ENCODE measurements around the gene AKAP8.
"Not testable (repeated sequence)": the region's sequence is repeated elsewhere in the genome, so short reads cannot be mapped to it uniquely, and the experiment has no call there.

Gene AKAP8

DNA sequence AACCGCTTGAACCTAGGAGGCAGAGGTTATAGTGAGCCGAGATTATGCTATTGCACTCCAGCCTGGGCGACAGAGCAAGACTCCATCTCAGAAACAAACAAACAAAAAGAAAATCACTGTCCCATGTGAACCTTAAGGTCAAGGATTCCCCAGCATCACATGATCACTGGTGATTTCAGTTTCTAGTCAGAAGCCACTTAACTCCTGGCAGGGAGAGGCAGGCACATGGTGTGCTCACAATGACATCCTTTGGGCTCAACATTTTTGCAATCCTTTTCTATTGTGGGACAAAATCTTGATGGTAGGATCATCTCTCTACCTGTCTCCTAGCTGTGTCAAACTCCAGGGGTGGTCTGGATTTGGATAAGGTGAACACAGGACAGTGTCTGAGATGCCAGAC is 12.1 kb downstream of the AKAP8 start:
- no peak for TF ChIP-seq CTCF (IDR thresholded peaks at IDR 0.05; ENCODE audit: insufficient read depth, low read length, poor library complexity, severe bottlenecking)
- no peaks in the 10 kb centered on the region for H3K27me3 ChIP-seq (replicated peaks; ENCODE audit: control insufficient read depth, insufficient read depth, low read length)
- no peak for DNase-seq (ENCODE audit: extremely low read depth, insufficient read length)
- H3K36me3 ChIP-seq (ENCODE audit: control insufficient read depth, insufficient read depth, low read length): peaks cover 39% of the 10 kb centered on the region
- H3K4me3 ChIP-seq (replicated peaks; ENCODE audit: low read depth, low read length): no peak overlapping the region

GRCh38 chr19:15365264-15365663 is 14.3 kb downstream of the AKAP8 start:
- H3K36me3 ChIP-seq (ENCODE audit: control insufficient read depth, insufficient read depth, low read length): peaks cover 40% of the 10 kb centered on the region
- no peak overlapping the region for H3K4me3 ChIP-seq (replicated peaks; ENCODE audit: low read depth, low read length)
- H3K27me3 ChIP-seq (replicated peaks; ENCODE audit: control insufficient read depth, insufficient read depth, low read length): no peaks in the 10 kb centered on the region
- no peak for DNase-seq (ENCODE audit: extremely low read depth, insufficient read length)
- TF ChIP-seq CTCF (IDR thresholded peaks at IDR 0.05; ENCODE audit: insufficient read depth, low read length, poor library complexity, severe bottlenecking): no peak

- not testable (repeated sequence) for H3K4me3 ChIP-seq (replicated peaks; ENCODE audit: low read depth, low read length); DNase-seq (ENCODE audit: extremely low read depth, insufficient read length); H3K27me3 ChIP-seq (replicated peaks; ENCODE audit: control insufficient read depth, insufficient read depth, low read length)
- peaks cover 40% of the 10 kb centered on the region for H3K36me3 ChIP-seq (ENCODE audit: control insufficient read depth, insufficient read depth, low read length)
Measured at GRCh38 chr19:15363791-15364190, 15.8 kb downstream of the AKAP8 start.

DNA sequence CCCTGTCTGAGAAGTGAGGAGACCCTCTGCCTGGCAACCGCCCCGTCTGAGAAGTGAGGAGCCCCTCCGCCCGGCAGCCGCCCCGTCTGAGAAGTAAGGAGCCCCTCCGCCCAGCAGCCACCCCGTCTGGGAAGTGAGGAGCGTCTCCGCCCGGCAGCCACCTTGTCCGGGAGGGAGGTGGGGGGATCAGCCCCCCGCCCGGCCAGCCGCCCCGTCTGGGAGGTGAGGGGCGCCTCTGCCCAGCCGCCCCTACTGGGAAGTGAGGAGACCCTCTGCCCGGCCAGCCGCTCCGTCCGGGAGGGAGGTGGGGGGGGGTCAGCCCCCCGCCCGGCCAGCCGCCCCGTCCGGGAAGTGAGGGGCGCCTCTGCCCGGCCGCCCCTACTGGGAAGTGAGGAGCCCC is 16.5 kb downstream of the AKAP8 start:
- H3K36me3 ChIP-seq (ENCODE audit: control insufficient read depth, insufficient read depth, low read length): peaks cover 39% of the 10 kb centered on the region
- not testable (repeated sequence) for H3K27me3 ChIP-seq (replicated peaks; ENCODE audit: control insufficient read depth, insufficient read depth, low read length); DNase-seq (ENCODE audit: extremely low read depth, insufficient read length); H3K4me3 ChIP-seq (replicated peaks; ENCODE audit: low read depth, low read length)

GRCh38 chr19:15360015-15360414 is 19.6 kb downstream of the AKAP8 start:
- DNase-seq (ENCODE audit: extremely low read depth, insufficient read length); H3K27me3 ChIP-seq (replicated peaks; ENCODE audit: control insufficient read depth, insufficient read depth, low read length); H3K4me3 ChIP-seq (replicated peaks; ENCODE audit: low read depth, low read length): not testable (repeated sequence)
- peaks cover 33% of the 10 kb centered on the region for H3K36me3 ChIP-seq (ENCODE audit: control insufficient read depth, insufficient read depth, low read length)

DNA sequence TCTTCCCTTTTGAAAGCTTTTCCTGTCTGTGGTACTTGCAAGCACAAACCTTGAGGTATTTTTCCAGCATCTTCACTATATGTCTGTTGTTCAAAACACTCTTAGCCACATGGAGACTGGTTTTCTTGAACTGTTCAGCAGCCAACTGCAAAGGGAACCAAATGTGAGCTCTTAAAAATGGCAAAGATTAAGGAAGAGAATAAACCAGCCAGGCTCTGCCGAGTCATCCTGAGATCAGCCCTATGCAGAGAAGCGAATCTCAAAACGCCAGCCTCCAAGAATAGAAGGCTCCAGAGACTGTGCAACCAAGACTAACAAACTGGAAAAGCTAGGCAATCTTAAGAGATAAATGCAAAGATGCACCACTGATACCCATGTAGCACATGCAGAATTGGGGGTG is 20.7 kb downstream of the AKAP8 start:
- peaks cover 35% of the 10 kb centered on the region for H3K36me3 ChIP-seq (ENCODE audit: control insufficient read depth, insufficient read depth, low read length)
- no peaks in the 10 kb centered on the region for H3K27me3 ChIP-seq (replicated peaks; ENCODE audit: control insufficient read depth, insufficient read depth, low read length)
- DNase-seq (ENCODE audit: extremely low read depth, insufficient read length): no peak
- TF ChIP-seq CTCF (IDR thresholded peaks at IDR 0.05; ENCODE audit: insufficient read depth, low read length, poor library complexity, severe bottlenecking): no peak
- H3K4me3 ChIP-seq (replicated peaks; ENCODE audit: low read depth, low read length): no peak overlapping the region

DNA sequence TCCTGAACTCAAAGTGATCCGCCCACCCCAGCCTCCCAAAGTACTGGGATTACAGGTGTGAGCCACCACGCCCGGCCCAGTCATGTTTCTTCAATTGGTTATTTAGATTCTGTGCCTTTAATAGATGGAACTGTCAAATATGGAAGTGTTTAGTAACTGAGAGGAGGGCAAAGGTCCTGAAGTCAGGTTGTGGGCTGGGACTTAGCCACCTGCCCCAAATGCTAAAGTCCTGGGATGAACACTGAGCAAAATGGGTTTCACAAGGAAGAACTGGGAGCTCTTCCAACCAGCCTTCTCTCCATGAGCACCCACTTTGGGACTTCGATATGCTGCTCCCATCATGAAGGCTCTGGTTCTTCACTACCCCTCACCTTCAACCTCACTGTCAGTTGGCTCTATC is 21.7 kb downstream of the AKAP8 start:
- no peaks in the 10 kb centered on the region for H3K27me3 ChIP-seq (replicated peaks; ENCODE audit: control insufficient read depth, insufficient read depth, low read length)
- no peak for TF ChIP-seq CTCF (IDR thresholded peaks at IDR 0.05; ENCODE audit: insufficient read depth, low read length, poor library complexity, severe bottlenecking)
- H3K4me3 ChIP-seq (replicated peaks; ENCODE audit: low read depth, low read length): no peak overlapping the region
- peaks cover 35% of the 10 kb centered on the region for H3K36me3 ChIP-seq (ENCODE audit: control insufficient read depth, insufficient read depth, low read length)
- no peak for DNase-seq (ENCODE audit: extremely low read depth, insufficient read length)
